PC-3 (cell line): ENCODE measurements around the gene RIN2. TPM values are rescaled to one million over a fixed set of nuclear protein-coding genes. Genes with fewer than 3 reads are reported as not detected.

Experiments
- ATAC-seq: fragments of 200-7000 bp; cut with Tn5 transposase; 2 replicates; pipeline ENCODE4 v1.9.1; 2020; ENCODE audit warnings: mild to moderate bottlenecking, moderate library complexity
- BruUV-seq: library from RNA; stranded (reverse); fragments of 400-500 nt; replicated peaks from 2 replicates; lab custom pipeline; 2021; lab: Mats Ljungman, UMichigan
- CTCF ChIA-PET: fragments of 300-600 bp; sonication (Branson Sonifier 250); formaldehyde crosslinking; loops from one replicate; lab custom pipeline; 2022; ENCODE audit warnings: antibody characterized with exemption; lab: Charles Lee
- POLR2A ChIA-PET: fragments of 300-600 bp; sonication (Branson Sonifier 250); formaldehyde crosslinking; loops from one replicate; lab custom pipeline; 2022; ENCODE audit warnings: antibody characterized with exemption; ENCODE audit not compliant: unreplicated experiment; lab: Charles Lee
- DNase-seq: peaks from one replicate; pipeline ENCODE4 v3.0.0-alpha.2; 2015
- H2AFZ ChIP-seq: fragments of 300-600 bp; sonication (generic); 2 replicates; pipeline ENCODE4 v1.6.0; 2016; ENCODE audit warnings: antibody characterized with exemption, low read length
- H3F3A ChIP-seq: fragments of 300-600 bp; sonication (generic); one replicate; pipeline ENCODE4 v1.6.0; 2017; ENCODE audit warnings: antibody characterized with exemption, low read length, control low read depth, mild to moderate bottlenecking; ENCODE audit not compliant: unreplicated experiment
- H3K27ac ChIP-seq: fragments of 300-600 bp; sonication (generic); 2 replicates; pipeline ENCODE4 v1.5.1; 2016; ENCODE audit warnings: mild to moderate bottlenecking, low read length
- H3K27me3 ChIP-seq: fragments of 300-600 bp; sonication (generic); 2 replicates; pipeline ENCODE4 v1.6.1; 2016; ENCODE audit warnings: low read length, mixed read lengths
- H3K36me3 ChIP-seq: fragments of 300-600 bp; sonication (generic); 2 replicates; pipeline ENCODE4 v1.6.1; 2016; ENCODE audit warnings: low read depth, mixed run types, low read length, mixed read lengths
- H3K4me1 ChIP-seq: fragments of 300-600 bp; sonication (generic); 2 replicates; pipeline ENCODE4 v1.5.1; 2016; ENCODE audit warnings: low read length; ENCODE audit not compliant: insufficient read depth
- H3K4me2 ChIP-seq: fragments of 300-600 bp; sonication (generic); 2 replicates; pipeline ENCODE4 v1.6.0; 2016; ENCODE audit warnings: low read length
- H3K4me3 ChIP-seq: fragments of 300-600 bp; sonication (generic); 2 replicates; pipeline ENCODE4 v1.5.1; 2016; ENCODE audit warnings: mild to moderate bottlenecking, low read length, mixed read lengths
- H3K79me2 ChIP-seq: fragments of 300-600 bp; sonication (generic); 2 replicates; pipeline ENCODE4 v1.6.1; 2017; ENCODE audit warnings: low read length, mixed read lengths
- H3K9ac ChIP-seq: fragments of 300-600 bp; sonication (generic); 2 replicates; pipeline ENCODE4 v1.6.0; 2016; ENCODE audit warnings: mild to moderate bottlenecking, low read length
- H3K9me2 ChIP-seq: fragments of 300-600 bp; sonication (generic); replicated peaks from 2 replicates; pipeline ENCODE4 v1.6.1; 2016; ENCODE audit warnings: mixed run types, low read length, mixed read lengths
- H3K9me3 ChIP-seq: fragments of 300-600 bp; sonication (generic); 2 replicates; pipeline ENCODE4 v1.6.1; 2016; ENCODE audit warnings: low read length, mixed read lengths
- H4K20me1 ChIP-seq: fragments of 300-600 bp; sonication (generic); 2 replicates; pipeline ENCODE4 v1.6.1; 2016; ENCODE audit warnings: low read length, mixed read lengths
- EZH2 ChIP-seq: fragments of 300-600 bp; sonication (generic); IDR thresholded peaks from one replicate; pipeline ENCODE4 v1.6.1; 2017; ENCODE audit warnings: antibody characterized with exemption, mild to moderate bottlenecking, low read length; ENCODE audit not compliant: unreplicated experiment
- EZH2phosphoT487 ChIP-seq: fragments of 300-600 bp; sonication (generic); IDR thresholded peaks from 2 replicates; pipeline ENCODE4 v1.6.1; 2018; ENCODE audit warnings: mild to moderate bottlenecking, antibody characterized with exemption, low read length, borderline replicate concordance
- intact Hi-C: fragments of 100-400 bp; cut with micrococcal nuclease; formaldehyde crosslinking; loops from 2 replicates; pipeline ENCODE4 v1.9.0; 2023
- total RNA-seq: library from RNA; depleted of rRNA; stranded (reverse); fragments of >200 nt; gene quantifications from 2 replicates; pipeline ENCODE4 v1.2.3, GENCODE V29; 2014
- TF ChIP-seq, protein P1 (sequence below): fragments of 300-600 bp; sonication (generic); conservative IDR thresholded peaks from 2 replicates; pipeline ENCODE4 v1.5.1; 2017; ENCODE audit warnings: antibody characterized with exemption, low read depth, mild to moderate bottlenecking, low read length

The RIN2 gene
- total RNA-seq, 1 experiment from 2014 or later = 69.8 TPM

DNA sequence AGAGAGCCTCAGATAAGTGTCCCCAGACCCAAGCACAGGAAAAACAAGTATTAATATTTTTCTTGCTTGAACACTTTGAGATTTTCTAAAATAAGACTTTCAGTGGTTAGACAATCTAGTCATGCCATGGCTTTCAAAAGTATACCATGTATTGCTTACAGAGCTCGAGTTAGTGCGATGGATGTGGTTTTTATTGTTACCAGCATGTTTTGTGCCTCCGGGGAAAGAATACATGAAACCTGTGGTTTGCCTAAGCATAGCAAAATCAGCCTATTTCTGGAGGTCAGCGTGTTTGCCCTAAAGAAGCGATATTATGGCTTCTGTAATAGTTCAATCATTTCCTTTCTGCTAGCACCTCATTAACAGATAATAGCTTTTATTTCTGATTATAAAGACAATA lies 21.6 kb downstream of the RIN2 start:
- TF ChIP-seq, protein P1, sequence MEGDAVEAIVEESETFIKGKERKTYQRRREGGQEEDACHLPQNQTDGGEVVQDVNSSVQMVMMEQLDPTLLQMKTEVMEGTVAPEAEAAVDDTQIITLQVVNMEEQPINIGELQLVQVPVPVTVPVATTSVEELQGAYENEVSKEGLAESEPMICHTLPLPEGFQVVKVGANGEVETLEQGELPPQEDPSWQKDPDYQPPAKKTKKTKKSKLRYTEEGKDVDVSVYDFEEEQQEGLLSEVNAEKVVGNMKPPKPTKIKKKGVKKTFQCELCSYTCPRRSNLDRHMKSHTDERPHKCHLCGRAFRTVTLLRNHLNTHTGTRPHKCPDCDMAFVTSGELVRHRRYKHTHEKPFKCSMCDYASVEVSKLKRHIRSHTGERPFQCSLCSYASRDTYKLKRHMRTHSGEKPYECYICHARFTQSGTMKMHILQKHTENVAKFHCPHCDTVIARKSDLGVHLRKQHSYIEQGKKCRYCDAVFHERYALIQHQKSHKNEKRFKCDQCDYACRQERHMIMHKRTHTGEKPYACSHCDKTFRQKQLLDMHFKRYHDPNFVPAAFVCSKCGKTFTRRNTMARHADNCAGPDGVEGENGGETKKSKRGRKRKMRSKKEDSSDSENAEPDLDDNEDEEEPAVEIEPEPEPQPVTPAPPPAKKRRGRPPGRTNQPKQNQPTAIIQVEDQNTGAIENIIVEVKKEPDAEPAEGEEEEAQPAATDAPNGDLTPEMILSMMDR = no peak
- no peak for TF ChIP-seq EZH2
- no peak for TF ChIP-seq EZH2phosphoT487
- Histone ChIP-seq H3K4me2 (no peak overlapping the region), H3K79me2 (no peaks in the 10 kb centered on the region), H3K4me1 (peaks cover 56% of the 10 kb centered on the region), H4K20me1 (no peaks in the 10 kb centered on the region), H3K9me3 (no peaks in the 10 kb centered on the region), H2AFZ (no peak overlapping the region), H3K27me3 (no peaks in the 10 kb centered on the region), H3K4me3 (no peak overlapping the region), H3K9me2 (no peaks in the 10 kb centered on the region), H3K36me3 (no peaks in the 10 kb centered on the region), H3K9ac (no peak overlapping the region), H3F3A (peaks cover 5% of the 10 kb centered on the region), H3K27ac (no peak overlapping the region)
- POLR2A ChIA-PET = interaction anchor here (0.7 kb wide), 2 partner anchors 22 to 78 kb away, joined by 3 to 4 read pairs; no protein-coding TSS in a partner anchor
- intact Hi-C loops = loop anchor here (5.0 kb wide), 1 partner anchor 67 kb away; no protein-coding TSS in a partner anchor
- CTCF ChIA-PET = no interaction called here
- DNase-seq = no peak
- BruUV-seq = no TSS peak
- no peak for ATAC-seq

DNA sequence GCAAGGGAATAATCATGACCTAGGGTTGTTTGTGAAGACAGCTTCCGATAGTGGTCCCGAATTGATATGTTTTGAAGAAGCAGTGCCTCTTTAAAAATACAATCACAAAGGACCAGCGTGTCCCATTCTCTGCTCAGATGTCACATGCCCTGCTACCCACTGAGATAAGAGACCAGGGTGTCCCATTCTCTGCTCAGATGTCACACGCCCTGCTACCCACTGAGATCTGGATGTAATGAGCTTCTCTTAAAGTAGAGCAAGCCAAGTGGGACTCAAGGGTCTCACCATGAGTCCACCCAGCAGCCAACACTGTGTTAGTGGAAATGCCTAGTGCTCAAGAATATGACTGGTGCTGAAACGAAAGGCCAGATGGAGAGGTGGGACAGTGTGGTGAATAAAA lies 22.2 kb downstream of the RIN2 start:
- Histone ChIP-seq H3K27me3 (no peaks in the 10 kb centered on the region), H2AFZ (no peak overlapping the region), H3K4me2 (no peak overlapping the region), H3K4me3 (no peak overlapping the region), H4K20me1 (no peaks in the 10 kb centered on the region), H3K36me3 (no peaks in the 10 kb centered on the region), H3K9me2 (no peaks in the 10 kb centered on the region), H3K9me3 (no peaks in the 10 kb centered on the region), H3F3A (peaks cover 5% of the 10 kb centered on the region), H3K9ac (no peak overlapping the region), H3K4me1 (peaks cover 56% of the 10 kb centered on the region), H3K79me2 (no peaks in the 10 kb centered on the region), H3K27ac (no peak overlapping the region)
- BruUV-seq = no TSS peak
- ChIA-PET POLR2A (no interaction called here), CTCF (no interaction called here)
- intact Hi-C loops = no loop called here
- ATAC-seq (no peak), DNase-seq (no peak)
- TF ChIP-seq EZH2 = no peak
- TF ChIP-seq, protein P1 = no peak
- no peak for TF ChIP-seq EZH2phosphoT487

DNA sequence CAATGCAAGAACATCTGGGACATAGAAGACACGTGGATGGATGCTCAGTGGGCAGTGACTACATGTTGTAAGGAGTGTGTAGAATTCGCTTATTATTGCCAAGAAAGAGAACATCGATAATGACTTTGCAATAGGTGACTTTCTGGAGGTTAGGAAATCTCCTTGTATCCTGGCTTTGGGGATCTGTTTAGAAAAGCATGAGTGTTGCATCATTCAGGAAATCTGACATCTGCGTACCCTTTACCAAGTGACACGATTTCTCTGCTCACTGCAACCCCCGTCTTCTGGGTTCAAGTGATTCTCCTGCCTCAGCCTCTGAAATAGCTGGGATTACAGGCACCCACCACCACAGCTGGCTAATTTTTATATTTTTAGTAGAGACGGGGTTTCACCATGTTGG lies 23.2 kb downstream of the RIN2 start:
- POLR2A ChIA-PET = no interaction called here
- intact Hi-C loops = no loop called here
- ATAC-seq = no peak

More for the DNA sequence above, 23.2 kb downstream of the RIN2 start:
- H3K4me1 ChIP-seq = peaks cover 56% of the 10 kb centered on the region
- no peak overlapping the region for H2AFZ ChIP-seq
- CTCF ChIA-PET = no interaction called here
- no peaks in the 10 kb centered on the region for H3K9me2 ChIP-seq
- no peak overlapping the region for H3K9ac ChIP-seq
- BruUV-seq = no TSS peak
- no peak overlapping the region for H3K4me3 ChIP-seq
- H3K9me3 ChIP-seq = no peaks in the 10 kb centered on the region
- H3K27me3 ChIP-seq = no peaks in the 10 kb centered on the region
- no peak overlapping the region for H3K4me2 ChIP-seq
- DNase-seq = no peak
- no peaks in the 10 kb centered on the region for H4K20me1 ChIP-seq
- no peak for TF ChIP-seq EZH2
- TF ChIP-seq EZH2phosphoT487 = no peak
- TF ChIP-seq, protein P1 = no peak
- H3K79me2 ChIP-seq = no peaks in the 10 kb centered on the region
- no peaks in the 10 kb centered on the region for H3K36me3 ChIP-seq
- peaks cover 5% of the 10 kb centered on the region for H3F3A ChIP-seq
- H3K27ac ChIP-seq = no peak overlapping the region
